ENCODE measurements around the gene PREX1. TPM values are rescaled to one million over a fixed set of nuclear protein-coding genes. Genes with fewer than 3 reads are reported as not detected.

PREX1 gene
- polyA plus RNA-seq, 1 experiment = 1.3 TPM

DNA sequence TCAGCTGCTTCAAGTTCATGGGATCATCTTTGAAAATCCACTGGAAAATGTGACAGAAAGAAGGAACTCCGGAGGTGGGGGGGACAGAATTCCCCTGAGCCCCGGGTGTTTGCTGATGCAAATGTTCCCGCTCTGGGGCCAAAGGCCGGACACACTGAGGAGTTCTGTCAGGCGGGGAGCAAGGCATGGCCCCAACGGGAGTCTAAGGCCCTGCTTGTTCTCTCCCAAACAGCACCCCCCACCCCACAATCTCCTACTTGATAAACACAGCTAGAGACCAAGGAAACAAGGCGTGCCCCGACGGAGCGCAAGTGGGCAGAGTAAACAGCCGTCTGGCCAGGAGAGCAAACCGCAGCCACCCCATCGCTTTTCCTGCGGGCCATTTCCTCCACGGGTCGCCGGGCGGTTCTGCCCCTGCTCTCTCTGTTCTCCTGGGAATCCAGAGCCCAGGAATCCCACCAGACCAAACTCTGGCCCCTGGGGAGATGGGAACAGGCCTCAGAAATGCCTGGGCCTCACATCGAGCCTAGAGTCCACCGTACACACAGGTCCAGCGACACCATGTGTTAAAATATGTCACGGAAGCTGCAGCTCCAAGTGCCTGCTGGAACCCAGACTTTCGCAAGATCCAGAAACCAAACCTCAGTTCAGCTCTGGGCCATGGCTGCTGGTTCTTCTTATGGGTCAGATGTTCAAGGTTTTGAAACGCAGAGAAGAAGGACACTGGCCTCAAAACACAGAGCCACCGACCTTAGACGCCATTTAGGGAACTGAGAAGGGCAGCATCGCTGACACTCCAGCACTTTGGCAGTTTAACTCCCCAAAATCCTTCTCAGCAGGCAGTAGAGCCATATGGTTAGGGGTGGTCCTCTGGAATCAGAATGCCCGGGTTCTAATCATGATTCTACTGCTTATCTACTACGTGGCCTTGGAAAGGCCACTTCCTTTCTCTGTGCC is 104.2 kb downstream of the PREX1 start:
- H3K27me3 ChIP-seq (ENCODE audit: control insufficient read depth, insufficient read depth, low read length) = no peaks in the 10 kb centered on the region
- DNase-seq (ENCODE audit: low read depth) = no peak
- TF ChIP-seq, protein P1, sequence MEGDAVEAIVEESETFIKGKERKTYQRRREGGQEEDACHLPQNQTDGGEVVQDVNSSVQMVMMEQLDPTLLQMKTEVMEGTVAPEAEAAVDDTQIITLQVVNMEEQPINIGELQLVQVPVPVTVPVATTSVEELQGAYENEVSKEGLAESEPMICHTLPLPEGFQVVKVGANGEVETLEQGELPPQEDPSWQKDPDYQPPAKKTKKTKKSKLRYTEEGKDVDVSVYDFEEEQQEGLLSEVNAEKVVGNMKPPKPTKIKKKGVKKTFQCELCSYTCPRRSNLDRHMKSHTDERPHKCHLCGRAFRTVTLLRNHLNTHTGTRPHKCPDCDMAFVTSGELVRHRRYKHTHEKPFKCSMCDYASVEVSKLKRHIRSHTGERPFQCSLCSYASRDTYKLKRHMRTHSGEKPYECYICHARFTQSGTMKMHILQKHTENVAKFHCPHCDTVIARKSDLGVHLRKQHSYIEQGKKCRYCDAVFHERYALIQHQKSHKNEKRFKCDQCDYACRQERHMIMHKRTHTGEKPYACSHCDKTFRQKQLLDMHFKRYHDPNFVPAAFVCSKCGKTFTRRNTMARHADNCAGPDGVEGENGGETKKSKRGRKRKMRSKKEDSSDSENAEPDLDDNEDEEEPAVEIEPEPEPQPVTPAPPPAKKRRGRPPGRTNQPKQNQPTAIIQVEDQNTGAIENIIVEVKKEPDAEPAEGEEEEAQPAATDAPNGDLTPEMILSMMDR (IDR thresholded peaks at IDR 0.05; ENCODE audit: insufficient read depth, low read depth, low read length) = peak; percentile 24; the same call in 1 of the 2 replicates
- H3K4me3 ChIP-seq (ENCODE audit: low read depth, low read length) = no peak overlapping the region
- ChIA-PET POLR2A (interaction anchor here (0.5 kb wide), 1 partner anchor 11 kb away, joined by 3 read pairs; no protein-coding TSS in a partner anchor), CTCF (interaction anchor here (0.6 to 1.1 kb wide), 5 partner anchors 23 to 181 kb away, joined by 3 to 5 read pairs (median 4); no protein-coding TSS in a partner anchor)
- H3K36me3 ChIP-seq (ENCODE audit: control insufficient read depth, insufficient read depth, low read length) = no peaks in the 10 kb centered on the region

- TF ChIP-seq, protein P1 (IDR thresholded peaks at IDR 0.05; ENCODE audit: insufficient read depth, low read depth, low read length) = no peak
- DNase-seq (ENCODE audit: low read depth) = no peak
- no peaks in the 10 kb centered on the region for H3K36me3 ChIP-seq (ENCODE audit: control insufficient read depth, insufficient read depth, low read length)
- no peaks in the 10 kb centered on the region for H3K27me3 ChIP-seq (ENCODE audit: control insufficient read depth, insufficient read depth, low read length)
- no peak overlapping the region for H3K4me3 ChIP-seq (ENCODE audit: low read depth, low read length)
- CTCF ChIA-PET = interaction anchor here (0.6 to 1.1 kb wide), 3 partner anchors 22 to 181 kb away, joined by 3 to 4 read pairs (median 3); no protein-coding TSS in a partner anchor
- POLR2A ChIA-PET = no interaction called here
Observed at GRCh38 chr20:48722737-48723191, 105.0 kb downstream of the PREX1 start.

DNA sequence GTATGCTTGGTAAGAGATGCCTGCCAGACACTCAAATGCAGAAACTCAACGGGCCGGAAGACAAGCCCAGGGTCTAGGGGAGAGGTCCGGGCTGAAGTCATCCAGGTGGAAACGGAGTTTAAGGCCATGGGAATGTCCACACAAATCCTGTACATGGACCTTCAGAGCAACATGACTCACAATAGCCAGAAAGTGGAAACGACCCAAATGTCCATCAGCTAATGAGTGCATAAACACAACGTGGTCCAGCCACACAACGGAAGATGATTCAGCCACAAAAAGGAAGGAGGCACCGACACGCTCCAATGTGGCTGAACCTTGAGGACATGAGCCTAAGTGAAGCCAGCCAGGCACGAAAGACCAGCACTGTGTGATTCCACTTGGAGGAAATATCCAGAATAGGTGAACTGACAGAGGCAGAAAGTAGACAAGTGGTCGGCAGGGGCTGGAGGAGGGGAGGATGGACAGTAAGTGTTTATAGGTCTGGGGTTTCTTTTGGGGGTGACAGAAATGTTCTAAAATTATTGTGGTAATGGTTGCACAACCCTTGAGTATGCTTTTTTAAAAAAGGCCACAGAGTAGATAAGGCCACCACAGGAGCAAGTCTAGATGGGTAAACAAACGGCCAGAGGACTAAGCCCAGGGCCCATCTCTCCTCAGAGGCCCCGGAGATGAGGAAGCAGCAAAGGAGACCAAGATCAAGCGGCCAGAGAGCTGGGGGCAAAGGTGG is 105.6 kb downstream of the PREX1 start:
- CTCF ChIA-PET = interaction anchor here (0.8 to 1.5 kb wide), 2 partner anchors 12 to 182 kb away, joined by 3 to 4 read pairs; no protein-coding TSS in a partner anchor
- Histone ChIP-seq H3K27me3 (ENCODE audit: control insufficient read depth, insufficient read depth, low read length) (no peaks in the 10 kb centered on the region), H3K4me3 (ENCODE audit: low read depth, low read length) (no peak overlapping the region), H3K36me3 (ENCODE audit: control insufficient read depth, insufficient read depth, low read length) (no peaks in the 10 kb centered on the region)
- no peak for DNase-seq (ENCODE audit: low read depth)
- POLR2A ChIA-PET = no interaction called here
- TF ChIP-seq, protein P1 (IDR thresholded peaks at IDR 0.05; ENCODE audit: insufficient read depth, low read depth, low read length) = no peak

- ChIA-PET POLR2A (no interaction called here), CTCF (interaction anchor here (1.5 kb wide), 1 partner anchor 12 kb away, joined by 3 read pairs; no protein-coding TSS in a partner anchor)
- no peak overlapping the region for H3K4me3 ChIP-seq (ENCODE audit: low read depth, low read length)
- no peaks in the 10 kb centered on the region for H3K36me3 ChIP-seq (ENCODE audit: control insufficient read depth, insufficient read depth, low read length)
- TF ChIP-seq, protein P1 (IDR thresholded peaks at IDR 0.05; ENCODE audit: insufficient read depth, low read depth, low read length) = no peak
- no peaks in the 10 kb centered on the region for H3K27me3 ChIP-seq (ENCODE audit: control insufficient read depth, insufficient read depth, low read length)
- no peak for DNase-seq (ENCODE audit: low read depth)
Observed at GRCh38 chr20:48721324-48722001, 106.3 kb downstream of the PREX1 start.

Data from BJ (cell line).